GM21825 (cell line): ENCODE results near the gene HEPACAM2.

Experiments used
- ATAC-seq: cut with Tn5 transposase; IDR thresholded peaks from one replicate; pipeline ENCODE4 v1.9.1; 2021; ENCODE audit warnings: mild to moderate bottlenecking, moderate library complexity; ENCODE audit not compliant: unreplicated experiment

HEPACAM2 gene

GRCh38 chr7:93203496-93203895, 22.8 kb downstream of the HEPACAM2 start:
- no peak for ATAC-seq

- ATAC-seq, result no peak
These were observed 23.5 kb downstream of the HEPACAM2 start for GRCh38 chr7:93202594-93203250.

GRCh38 chr7:93198472-93198871, 27.8 kb downstream of the HEPACAM2 start:
- ATAC-seq, result no peak

GRCh38 chr7:93196336-93196735, 29.9 kb downstream of the HEPACAM2 start:
- ATAC-seq, result no peak

GRCh38 chr7:93194386-93194785, 31.9 kb downstream of the HEPACAM2 start:
- no peak for ATAC-seq

GRCh38 chr7:93188870-93189634, 37.2 kb downstream of the HEPACAM2 start:
- no peak for ATAC-seq

GRCh38 chr7:93185303-93186027, 40.8 kb downstream of the HEPACAM2 start:
- ATAC-seq, result no peak

GRCh38 chr7:93179173-93179572, 47.1 kb downstream of the HEPACAM2 start:
- ATAC-seq, result no peak

- ATAC-seq, result no peak
These were observed 48.1 kb downstream of the HEPACAM2 start for GRCh38 chr7:93178213-93178612.

GRCh38 chr7:93176992-93177580, 49.2 kb downstream of the HEPACAM2 start:
- no peak for ATAC-seq

- no peak for ATAC-seq
These were observed 51.0 kb downstream of the HEPACAM2 start for GRCh38 chr7:93175219-93175618.

GRCh38 chr7:93172683-93173082, 53.6 kb downstream of the HEPACAM2 start:
- no peak for ATAC-seq

- no peak for ATAC-seq
These were observed 54.6 kb downstream of the HEPACAM2 start for GRCh38 chr7:93171606-93172226.

GRCh38 chr7:93165447-93165846, 60.8 kb downstream of the HEPACAM2 start:
- peak; percentile 99 for ATAC-seq

GRCh38 chr7:93164766-93165165, 61.5 kb downstream of the HEPACAM2 start:
- ATAC-seq, result no peak

- ATAC-seq, result no peak
These were observed 65.0 kb downstream of the HEPACAM2 start for GRCh38 chr7:93161181-93161762.

- ATAC-seq, result no peak
These were observed 65.9 kb downstream of the HEPACAM2 start for GRCh38 chr7:93160410-93160809.

- ATAC-seq, result no peak
These were observed 66.8 kb downstream of the HEPACAM2 start for GRCh38 chr7:93159490-93159889.

- ATAC-seq, result no peak
These were observed 69.4 kb downstream of the HEPACAM2 start for GRCh38 chr7:93156884-93157283.

- ATAC-seq, result no peak
These were observed 76.0 kb downstream of the HEPACAM2 start for GRCh38 chr7:93150200-93150835.
